Natural killer cell (primary cell): ENCODE measurements around the gene WDR81. TPM values are rescaled to one million over a fixed set of nuclear protein-coding genes. Genes with fewer than 3 reads are reported as not detected.
A peak's percentile ranks its signal among the peaks of the same experiment; 100 is the strongest.
"Not testable (repeated sequence)": the region's sequence is repeated elsewhere in the genome, so short reads cannot be mapped to it uniquely, and the experiment has no call there.

ENCODE experiments used
- ATAC-seq, 3 donors: fragments of 150-1000 bp in 2 of 3; fragments of 200-7000 bp in 1 of 3; cut with Tn5 transposase; 1 replicate in 1 of 3; 2 replicates in 2 of 3; pipeline ENCODE4 v1.10.0; 2021; ENCODE audit warnings: mild to moderate bottlenecking in 2 of 3, moderate library complexity in 2 of 3
- DNase-seq, 2 donors: peaks; one replicate each; pipeline versions ENCODE4 v3.0.0 to v3.0.0-alpha.2; 2013 to 2021; ENCODE audit warnings: mixed read lengths in 1 of 2
- H3K27ac ChIP-seq: one replicate; pipeline ENCODE4 v1.5.1; 2013; ENCODE audit warnings: mild to moderate bottlenecking, low read length
- H3K27me3 ChIP-seq: one replicate; pipeline ENCODE4 v1.6.1; 2013; ENCODE audit warnings: low read length; ENCODE audit not compliant: control insufficient read depth, insufficient read depth
- H3K36me3 ChIP-seq: one replicate; pipeline ENCODE4 v1.6.1; 2013; ENCODE audit warnings: low read length; ENCODE audit not compliant: control insufficient read depth, insufficient read depth
- H3K4me1 ChIP-seq: one replicate; pipeline ENCODE4 v1.6.1; 2013; ENCODE audit warnings: low read length; ENCODE audit not compliant: control insufficient read depth, insufficient read depth
- H3K4me3 ChIP-seq: one replicate; pipeline ENCODE4 v1.5.1; 2013; ENCODE audit warnings: low read length
- H3K9me3 ChIP-seq: one replicate; pipeline ENCODE4 v1.6.1; 2013; ENCODE audit warnings: low read length; ENCODE audit not compliant: control insufficient read depth, insufficient read depth
- H3K27ac Mint-ChIP-seq, 2 donors: one replicate each; pipeline ENCODE4 v1.8.0; 2022; ENCODE audit warnings: mild to moderate bottlenecking in 2 of 2, mixed read lengths in 2 of 2, moderate library complexity in 1 of 2
- H3K27me3 Mint-ChIP-seq, 2 donors: one replicate each; pipeline ENCODE4 v1.8.0; 2022; ENCODE audit warnings: low read depth in 2 of 2, mixed read lengths in 2 of 2
- H3K36me3 Mint-ChIP-seq: one replicate; pipeline ENCODE4 v1.8.0; 2022; ENCODE audit warnings: mixed read lengths
- H3K4me1 Mint-ChIP-seq, 2 donors: one replicate each; pipeline ENCODE4 v1.8.0; 2022; ENCODE audit warnings: mixed read lengths in 2 of 2
- H3K4me3 Mint-ChIP-seq: one replicate; pipeline ENCODE4 v1.8.0; 2022; ENCODE audit warnings: mild to moderate bottlenecking, moderate library complexity, mixed read lengths
- H3K9me3 Mint-ChIP-seq, 2 donors: one replicate each; pipeline ENCODE4 v1.8.0; 2022; ENCODE audit warnings: mixed read lengths in 2 of 2
- CTCF ChIP-seq: fragments of 200-600 bp; IDR thresholded peaks from one replicate; pipeline ENCODE4 v1.8.0; 2022; ENCODE audit warnings: antibody characterized with exemption
- WGBS: methylation state at CpG from one replicate; pipeline ENCODE4 v1.1.7; 2013; ENCODE audit warnings: missing lambda C conversion rate; ENCODE audit not compliant: insufficient coverage; 5-methylcytosine and 5-hydroxymethylcytosine counted together
- intact Hi-C: fragments of 100-400 bp; cut with micrococcal nuclease; formaldehyde crosslinking; loops from one replicate; pipeline ENCODE4 v1.14.2; 2022
- total RNA-seq, 4 donors: library from RNA; stranded (reverse); fragments of 120-200 nt in 1 of 4; gene quantifications; one replicate each; pipeline versions ENCODE4 v1.2.3 to v1.2.4, GENCODE V29; 2013 to 2022

The WDR81 gene
- total RNA-seq, 3 donors from 2014 or later (not counting 1 experiment from before 2014, with no cell fraction given): 40.8 to 54.2 (median 46.2) TPM

GRCh38 chr17:1703063-1703462 lies 21.4 kb upstream of the WDR81 start:
- no peak for TF ChIP-seq CTCF
- Mint-ChIP-seq H3K9me3 (no peaks in the 10 kb centered on the region), H3K4me3 (no peak overlapping the region), H3K27me3 (peaks cover 5 to 6% of the 10 kb centered on the region in 2 donors), H3K4me1 (no peaks in the 10 kb centered on the region), H3K27ac (no peak overlapping the region), H3K36me3 (no peaks in the 10 kb centered on the region)
- intact Hi-C loops: no loop called here
- Histone ChIP-seq H3K4me1 (peaks cover 18% of the 10 kb centered on the region), H3K9me3 (no peaks in the 10 kb centered on the region), H3K27ac (no peak overlapping the region), H3K4me3 (no peak overlapping the region), H3K36me3 (no peaks in the 10 kb centered on the region), H3K27me3 (no peaks in the 10 kb centered on the region)
- ATAC-seq (no peak), DNase-seq (no peak)
- 74% methylated on average over 3 of the region's 4 CpGs for WGBS

GRCh38 chr17:1705004-1705403 lies 19.5 kb upstream of the WDR81 start:
- intact Hi-C loops: no loop called here
- Mint-ChIP-seq H3K4me1 (no peaks in the 10 kb centered on the region), H3K4me3 (no peak overlapping the region), H3K27me3 (peaks cover 7 to 8% of the 10 kb centered on the region in 2 donors), H3K27ac (no peak overlapping the region), H3K36me3 (no peaks in the 10 kb centered on the region), H3K9me3 (no peaks in the 10 kb centered on the region)
- H3K27me3 ChIP-seq: peaks cover 2% of the 10 kb centered on the region
- WGBS: 95% methylated on average over 7 of the region's 7 CpGs
- no peak overlapping the region for H3K4me3 ChIP-seq
- no peak for TF ChIP-seq CTCF
- H3K27ac ChIP-seq: no peak overlapping the region
- ATAC-seq: no peak
- H3K4me1 ChIP-seq: peaks cover 31% of the 10 kb centered on the region
- no peaks in the 10 kb centered on the region for H3K9me3 ChIP-seq
- DNase-seq: no peak
- H3K36me3 ChIP-seq: no peaks in the 10 kb centered on the region

- Histone ChIP-seq H3K27ac (peak overlapping the region; percentile 34), H3K9me3 (no peaks in the 10 kb centered on the region), H3K4me3 (no peak overlapping the region), H3K36me3 (no peaks in the 10 kb centered on the region), H3K27me3 (peaks cover 6% of the 10 kb centered on the region), H3K4me1 (peaks cover 40% of the 10 kb centered on the region)
- DNase-seq (peak in 1 of 2 donors; percentile 74), ATAC-seq (peak in 2 of 3 donors; percentile 43 to 52)
- WGBS: 65% methylated on average over 5 of the region's 5 CpGs
- no peak overlapping the region for H3K27ac Mint-ChIP-seq
- peaks cover 7% of the 10 kb centered on the region for H3K36me3 Mint-ChIP-seq
- no peak for TF ChIP-seq CTCF
- intact Hi-C loops: no loop called here
- H3K9me3 Mint-ChIP-seq: no peaks in the 10 kb centered on the region
- peaks cover 8 to 16% of the 10 kb centered on the region in 2 donors for H3K4me1 Mint-ChIP-seq
- peaks cover 7 to 16% of the 10 kb centered on the region in 2 donors for H3K27me3 Mint-ChIP-seq
- no peak overlapping the region for H3K4me3 Mint-ChIP-seq
These were observed 17.4 kb upstream of the WDR81 start for GRCh38 chr17:1707107-1707506.

GRCh38 chr17:1708791-1709346 lies 15.6 kb upstream of the WDR81 start:
- H3K27me3 ChIP-seq, H3K9me3 ChIP-seq, H3K27ac ChIP-seq, DNase-seq, H3K36me3 Mint-ChIP-seq, ATAC-seq, H3K4me3 ChIP-seq, intact Hi-C loops, H3K27ac Mint-ChIP-seq, H3K9me3 Mint-ChIP-seq: not testable (repeated sequence)
- Mint-ChIP-seq H3K27me3 (peaks cover 7 to 16% of the 10 kb centered on the region in 2 donors), H3K4me3 (peak overlapping the region; percentile 67), H3K4me1 (peaks cover 11 to 19% of the 10 kb centered on the region in 2 donors)
- H3K36me3 ChIP-seq: peaks cover 11% of the 10 kb centered on the region
- H3K4me1 ChIP-seq: peaks cover 41% of the 10 kb centered on the region
- WGBS: 95% methylated on average over 10 of the region's 10 CpGs
